HEK293 (cell line): ENCODE measurements around the gene XRCC2.

Experiments
- HOXC10 ChIP-seq: sonication (generic); formaldehyde crosslinking; IDR thresholded peaks from 2 replicates; pipeline ENCODE4 v1.8.1; 2023; ENCODE audit warnings: mild to moderate bottlenecking, missing genetic modification reagents
- HOXD13 ChIP-seq: sonication (generic); formaldehyde crosslinking; IDR thresholded peaks from 2 replicates; pipeline ENCODE4 v1.8.0; 2022; ENCODE audit warnings: missing genetic modification reagents, borderline replicate concordance
- MZF1 ChIP-seq: fragments of 450-650 bp; formaldehyde crosslinking; IDR thresholded peaks from 2 replicates; pipeline ENCODE4 v1.5.1; 2017; ENCODE audit warnings: missing biosample characterization, missing genetic modification characterization, borderline replicate concordance
- OSR2 ChIP-seq: fragments of 450-650 bp; formaldehyde crosslinking; IDR thresholded peaks from 2 replicates; pipeline ENCODE4 v1.5.1; 2016; ENCODE audit warnings: missing biosample characterization, missing genetic modification characterization
- PRDM1 ChIP-seq: fragments of 450-650 bp; formaldehyde crosslinking; IDR thresholded peaks from 2 replicates; pipeline ENCODE4; 2016; ENCODE audit warnings: missing biosample characterization, missing genetic modification characterization
- SCRT1 ChIP-seq: fragments of 450-650 bp; formaldehyde crosslinking; IDR thresholded peaks from 2 replicates; pipeline ENCODE4 v1.5.1; 2016; ENCODE audit warnings: missing biosample characterization, missing genetic modification characterization, borderline replicate concordance
- ZBTB7A ChIP-seq: fragments of 450-650 bp; formaldehyde crosslinking; IDR thresholded peaks from 2 replicates; pipeline ENCODE4 v1.5.1; 2016; ENCODE audit warnings: low read depth, missing biosample characterization, missing genetic modification characterization
- ZFHX2 ChIP-seq: fragments of 450-650 bp; formaldehyde crosslinking; conservative IDR thresholded peaks from 2 replicates; pipeline ENCODE4 v1.5.1; 2016; ENCODE audit warnings: missing biosample characterization, missing genetic modification characterization
- ZFP37 ChIP-seq: fragments of 450-650 bp; formaldehyde crosslinking; IDR thresholded peaks from 2 replicates; pipeline ENCODE4 v1.5.1; 2016; ENCODE audit warnings: missing biosample characterization, missing genetic modification characterization
- ZIC2 ChIP-seq: fragments of 450-650 bp; formaldehyde crosslinking; IDR thresholded peaks from 2 replicates; pipeline ENCODE4 v1.5.1; 2016; ENCODE audit warnings: missing biosample characterization, missing genetic modification characterization
- ZNF10 ChIP-seq: fragments of 450-650 bp; formaldehyde crosslinking; IDR thresholded peaks from 2 replicates; pipeline ENCODE4 v1.5.1; 2017; ENCODE audit warnings: missing biosample characterization, missing genetic modification characterization
- ZNF138 ChIP-seq: fragments of 450-650 bp; formaldehyde crosslinking; IDR thresholded peaks from 2 replicates; pipeline ENCODE4 v1.5.1; 2016; ENCODE audit warnings: missing biosample characterization, missing genetic modification characterization, borderline replicate concordance
- ZNF155 ChIP-seq: fragments of 450-650 bp; formaldehyde crosslinking; IDR thresholded peaks from 2 replicates; pipeline ENCODE4 v1.5.1; 2016; ENCODE audit warnings: missing biosample characterization, missing genetic modification characterization
- ZNF157 ChIP-seq: fragments of 450-650 bp; formaldehyde crosslinking; IDR thresholded peaks from 2 replicates; pipeline ENCODE4 v1.5.1; 2016; ENCODE audit warnings: missing biosample characterization, missing genetic modification characterization
- ZNF16 ChIP-seq: fragments of 450-650 bp; formaldehyde crosslinking; IDR thresholded peaks from 2 replicates; pipeline ENCODE4 v1.5.1; 2016; ENCODE audit warnings: low read depth, missing biosample characterization, missing genetic modification characterization
- ZNF184 ChIP-seq: fragments of 450-650 bp; IDR thresholded peaks from 2 replicates; pipeline ENCODE4 v1.5.1; 2018; ENCODE audit warnings: missing biosample characterization, mild to moderate bottlenecking, missing genetic modification characterization
- ZNF19 ChIP-seq: fragments of 450-650 bp; formaldehyde crosslinking; IDR thresholded peaks from 2 replicates; pipeline ENCODE4; 2016; ENCODE audit warnings: missing biosample characterization, missing genetic modification characterization, low read depth
- ZNF2 ChIP-seq: fragments of 450-650 bp; formaldehyde crosslinking; IDR thresholded peaks from 2 replicates; pipeline ENCODE4 v1.5.1; 2016; ENCODE audit warnings: missing biosample characterization, missing genetic modification characterization
- ZNF239 ChIP-seq: fragments of 450-650 bp; formaldehyde crosslinking; IDR thresholded peaks from 2 replicates; pipeline ENCODE4 v1.5.1; 2016; ENCODE audit warnings: missing biosample characterization, missing genetic modification characterization
- ZNF248 ChIP-seq: fragments of 450-650 bp; formaldehyde crosslinking; IDR thresholded peaks from 2 replicates; pipeline ENCODE4 v1.5.1; 2017; ENCODE audit warnings: missing biosample characterization, missing genetic modification characterization
- ZNF335 ChIP-seq: fragments of 450-650 bp; formaldehyde crosslinking; conservative IDR thresholded peaks from 2 replicates; pipeline ENCODE4 v1.5.1; 2016; ENCODE audit warnings: missing biosample characterization, missing genetic modification characterization
- ZNF37A ChIP-seq: fragments of 450-650 bp; IDR thresholded peaks from 2 replicates; pipeline ENCODE4 v1.5.1; 2018; ENCODE audit warnings: missing biosample characterization, missing genetic modification characterization
- ZNF501 ChIP-seq: fragments of 450-650 bp; formaldehyde crosslinking; IDR thresholded peaks from 2 replicates; pipeline ENCODE4 v1.5.1; 2016; ENCODE audit warnings: missing biosample characterization, missing genetic modification characterization
- ZNF600 ChIP-seq: fragments of 450-650 bp; formaldehyde crosslinking; IDR thresholded peaks from 2 replicates; pipeline ENCODE4 v1.5.1; 2016; ENCODE audit warnings: missing biosample characterization, missing genetic modification characterization
- ZNF660 ChIP-seq: fragments of 450-650 bp; IDR thresholded peaks from 2 replicates; pipeline ENCODE4 v1.5.1; 2018; ENCODE audit warnings: missing biosample characterization, mild to moderate bottlenecking, missing genetic modification characterization
- ZNF701 ChIP-seq: fragments of 450-650 bp; formaldehyde crosslinking; IDR thresholded peaks from 2 replicates; pipeline ENCODE4 v1.5.1; 2016; ENCODE audit warnings: missing biosample characterization, missing genetic modification characterization
- ZNF777 ChIP-seq: fragments of 450-650 bp; formaldehyde crosslinking; IDR thresholded peaks from 2 replicates; pipeline ENCODE4 v1.5.1; 2017; ENCODE audit warnings: missing biosample characterization, missing genetic modification characterization, borderline replicate concordance
- ZSCAN23 ChIP-seq: fragments of 450-650 bp; formaldehyde crosslinking; IDR thresholded peaks from 2 replicates; pipeline ENCODE4 v1.5.1; 2016; ENCODE audit warnings: missing biosample characterization, missing genetic modification characterization
- TF ChIP-seq, protein P1 (sequence below): fragments of 450-650 bp; formaldehyde crosslinking; IDR thresholded peaks from 2 replicates; pipeline ENCODE4 v1.5.1; 2016; ENCODE audit warnings: missing biosample characterization, missing genetic modification characterization
- TF ChIP-seq, protein P2 (sequence below): fragments of 450-650 bp; formaldehyde crosslinking; IDR thresholded peaks from 2 replicates; pipeline ENCODE4 v1.5.1; 2016; ENCODE audit warnings: missing biosample characterization, missing genetic modification characterization
- TF ChIP-seq, protein P3 (sequence below): fragments of 450-650 bp; formaldehyde crosslinking; IDR thresholded peaks from 2 replicates; pipeline ENCODE4 v1.5.1; 2016; ENCODE audit warnings: missing biosample characterization, missing genetic modification characterization, borderline replicate concordance
- TF ChIP-seq, protein P4 (sequence below): fragments of 450-650 bp; formaldehyde crosslinking; IDR thresholded peaks from 2 replicates; pipeline ENCODE4 v1.5.1; 2016; ENCODE audit warnings: missing biosample characterization, missing genetic modification characterization

The XRCC2 gene

DNA sequence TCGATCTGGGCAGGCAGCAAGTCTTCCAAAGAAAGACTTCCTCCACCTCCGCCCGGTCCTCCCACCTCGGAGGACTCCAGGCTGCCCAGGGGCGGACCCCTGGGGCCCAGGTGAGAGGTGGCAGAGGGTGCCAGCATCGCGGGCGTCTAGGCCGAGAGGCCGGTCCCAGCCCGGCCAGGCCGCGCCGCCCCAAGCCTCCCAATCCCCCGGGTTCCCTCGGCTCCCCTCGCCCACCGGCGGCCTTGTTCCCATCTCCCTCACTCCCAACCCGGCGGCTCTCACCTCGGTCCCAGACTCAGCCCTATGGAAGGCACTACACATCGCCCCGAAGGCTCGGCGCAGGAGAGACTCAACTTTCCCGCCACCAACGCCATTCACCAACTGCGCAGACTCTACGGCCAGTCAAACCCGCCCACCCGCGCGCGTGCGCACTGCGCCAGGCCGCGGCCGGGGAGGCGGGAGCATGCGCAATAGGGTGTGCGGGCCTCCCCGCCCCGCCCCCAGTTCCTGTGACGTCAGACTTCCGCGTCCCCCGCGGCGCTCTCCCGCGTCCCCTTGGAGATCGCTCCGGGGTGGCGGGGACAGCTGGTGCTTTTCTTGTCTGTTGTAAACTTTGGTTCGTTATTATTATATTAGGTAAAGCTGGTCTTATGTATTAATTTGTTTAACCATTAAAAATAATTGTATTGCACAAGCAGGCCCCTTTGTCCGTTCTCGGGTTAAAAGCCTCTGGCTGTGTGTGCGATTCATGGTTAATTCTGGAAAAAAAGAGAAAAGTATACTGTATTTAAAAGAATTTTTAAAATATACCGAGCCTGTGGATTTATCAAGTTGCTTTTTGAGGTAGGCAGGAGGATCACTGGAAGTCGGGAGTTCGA lies at the start of gene XRCC2 (continued):
- TF ChIP-seq ZFP37 (tag by site-specific recombination) (no peak), ZNF138 (tag by site-specific recombination) (no peak), ZBTB7A (tag by site-specific recombination) (peak; percentile 73; the same call in 1 of the 2 replicates), ZNF184 (tag by site-specific recombination) (peak; percentile 65; the same call in 1 of the 2 replicates), HOXD13 (CRISPR knock-in tag) (no peak), ZNF2 (tag by site-specific recombination) (0 out of 2 replicates have a peak, but pooled peaks have one; percentile 62), ZNF10 (0 out of 2 replicates have a peak, but pooled peaks have one; percentile 25), HOXC10 (CRISPR knock-in tag) (no peak), ZNF155 (tag by site-specific recombination) (no peak), ZFHX2 (tag by site-specific recombination) (peak; percentile 86), ZNF501 (peak; percentile 78), ZNF239 (tag by site-specific recombination) (no peak), ZNF157 (no peak), ZNF777 (tag by site-specific recombination) (peak; percentile 85; the same call in 1 of the 2 replicates), MZF1 (tag by site-specific recombination) (0 out of 2 replicates have a peak, but pooled peaks have one; percentile 17), ZNF335 (tag by site-specific recombination) (peak; percentile 88), ZNF19 (no peak), ZNF16 (no peak), ZNF600 (tag by site-specific recombination) (no peak), ZNF701 (tag by site-specific recombination) (no peak), ZNF660 (tag by site-specific recombination) (peak; percentile 44), OSR2 (tag by site-specific recombination) (no peak), PRDM1 (tag by site-specific recombination) (no peak), ZIC2 (tag by site-specific recombination) (peak; percentile 89), ZNF248 (tag by site-specific recombination) (no peak), ZNF37A (tag by site-specific recombination) (no peak), ZSCAN23 (tag by site-specific recombination) (peak; percentile 55; the same call in 1 of the 2 replicates), SCRT1 (tag by site-specific recombination) (no peak)
- TF ChIP-seq, protein P1, sequence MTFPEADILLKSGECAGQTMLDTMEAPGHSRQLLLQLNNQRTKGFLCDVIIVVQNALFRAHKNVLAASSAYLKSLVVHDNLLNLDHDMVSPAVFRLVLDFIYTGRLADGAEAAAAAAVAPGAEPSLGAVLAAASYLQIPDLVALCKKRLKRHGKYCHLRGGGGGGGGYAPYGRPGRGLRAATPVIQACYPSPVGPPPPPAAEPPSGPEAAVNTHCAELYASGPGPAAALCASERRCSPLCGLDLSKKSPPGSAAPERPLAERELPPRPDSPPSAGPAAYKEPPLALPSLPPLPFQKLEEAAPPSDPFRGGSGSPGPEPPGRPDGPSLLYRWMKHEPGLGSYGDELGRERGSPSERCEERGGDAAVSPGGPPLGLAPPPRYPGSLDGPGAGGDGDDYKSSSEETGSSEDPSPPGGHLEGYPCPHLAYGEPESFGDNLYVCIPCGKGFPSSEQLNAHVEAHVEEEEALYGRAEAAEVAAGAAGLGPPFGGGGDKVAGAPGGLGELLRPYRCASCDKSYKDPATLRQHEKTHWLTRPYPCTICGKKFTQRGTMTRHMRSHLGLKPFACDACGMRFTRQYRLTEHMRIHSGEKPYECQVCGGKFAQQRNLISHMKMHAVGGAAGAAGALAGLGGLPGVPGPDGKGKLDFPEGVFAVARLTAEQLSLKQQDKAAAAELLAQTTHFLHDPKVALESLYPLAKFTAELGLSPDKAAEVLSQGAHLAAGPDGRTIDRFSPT (tag by site-specific recombination): peak; percentile 50; the same call in 1 of the 2 replicates
- TF ChIP-seq, protein P2, sequence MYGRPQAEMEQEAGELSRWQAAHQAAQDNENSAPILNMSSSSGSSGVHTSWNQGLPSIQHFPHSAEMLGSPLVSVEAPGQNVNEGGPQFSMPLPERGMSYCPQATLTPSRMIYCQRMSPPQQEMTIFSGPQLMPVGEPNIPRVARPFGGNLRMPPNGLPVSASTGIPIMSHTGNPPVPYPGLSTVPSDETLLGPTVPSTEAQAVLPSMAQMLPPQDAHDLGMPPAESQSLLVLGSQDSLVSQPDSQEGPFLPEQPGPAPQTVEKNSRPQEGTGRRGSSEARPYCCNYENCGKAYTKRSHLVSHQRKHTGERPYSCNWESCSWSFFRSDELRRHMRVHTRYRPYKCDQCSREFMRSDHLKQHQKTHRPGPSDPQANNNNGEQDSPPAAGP (tag by site-specific recombination): peak; percentile 80; the same call in 1 of the 2 replicates
- TF ChIP-seq, protein P3, sequence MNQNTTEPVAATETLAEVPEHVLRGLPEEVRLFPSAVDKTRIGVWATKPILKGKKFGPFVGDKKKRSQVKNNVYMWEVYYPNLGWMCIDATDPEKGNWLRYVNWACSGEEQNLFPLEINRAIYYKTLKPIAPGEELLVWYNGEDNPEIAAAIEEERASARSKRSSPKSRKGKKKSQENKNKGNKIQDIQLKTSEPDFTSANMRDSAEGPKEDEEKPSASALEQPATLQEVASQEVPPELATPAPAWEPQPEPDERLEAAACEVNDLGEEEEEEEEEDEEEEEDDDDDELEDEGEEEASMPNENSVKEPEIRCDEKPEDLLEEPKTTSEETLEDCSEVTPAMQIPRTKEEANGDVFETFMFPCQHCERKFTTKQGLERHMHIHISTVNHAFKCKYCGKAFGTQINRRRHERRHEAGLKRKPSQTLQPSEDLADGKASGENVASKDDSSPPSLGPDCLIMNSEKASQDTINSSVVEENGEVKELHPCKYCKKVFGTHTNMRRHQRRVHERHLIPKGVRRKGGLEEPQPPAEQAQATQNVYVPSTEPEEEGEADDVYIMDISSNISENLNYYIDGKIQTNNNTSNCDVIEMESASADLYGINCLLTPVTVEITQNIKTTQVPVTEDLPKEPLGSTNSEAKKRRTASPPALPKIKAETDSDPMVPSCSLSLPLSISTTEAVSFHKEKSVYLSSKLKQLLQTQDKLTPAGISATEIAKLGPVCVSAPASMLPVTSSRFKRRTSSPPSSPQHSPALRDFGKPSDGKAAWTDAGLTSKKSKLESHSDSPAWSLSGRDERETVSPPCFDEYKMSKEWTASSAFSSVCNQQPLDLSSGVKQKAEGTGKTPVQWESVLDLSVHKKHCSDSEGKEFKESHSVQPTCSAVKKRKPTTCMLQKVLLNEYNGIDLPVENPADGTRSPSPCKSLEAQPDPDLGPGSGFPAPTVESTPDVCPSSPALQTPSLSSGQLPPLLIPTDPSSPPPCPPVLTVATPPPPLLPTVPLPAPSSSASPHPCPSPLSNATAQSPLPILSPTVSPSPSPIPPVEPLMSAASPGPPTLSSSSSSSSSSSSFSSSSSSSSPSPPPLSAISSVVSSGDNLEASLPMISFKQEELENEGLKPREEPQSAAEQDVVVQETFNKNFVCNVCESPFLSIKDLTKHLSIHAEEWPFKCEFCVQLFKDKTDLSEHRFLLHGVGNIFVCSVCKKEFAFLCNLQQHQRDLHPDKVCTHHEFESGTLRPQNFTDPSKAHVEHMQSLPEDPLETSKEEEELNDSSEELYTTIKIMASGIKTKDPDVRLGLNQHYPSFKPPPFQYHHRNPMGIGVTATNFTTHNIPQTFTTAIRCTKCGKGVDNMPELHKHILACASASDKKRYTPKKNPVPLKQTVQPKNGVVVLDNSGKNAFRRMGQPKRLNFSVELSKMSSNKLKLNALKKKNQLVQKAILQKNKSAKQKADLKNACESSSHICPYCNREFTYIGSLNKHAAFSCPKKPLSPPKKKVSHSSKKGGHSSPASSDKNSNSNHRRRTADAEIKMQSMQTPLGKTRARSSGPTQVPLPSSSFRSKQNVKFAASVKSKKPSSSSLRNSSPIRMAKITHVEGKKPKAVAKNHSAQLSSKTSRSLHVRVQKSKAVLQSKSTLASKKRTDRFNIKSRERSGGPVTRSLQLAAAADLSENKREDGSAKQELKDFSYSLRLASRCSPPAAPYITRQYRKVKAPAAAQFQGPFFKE (tag by site-specific recombination): no peak
- TF ChIP-seq, protein P4, sequence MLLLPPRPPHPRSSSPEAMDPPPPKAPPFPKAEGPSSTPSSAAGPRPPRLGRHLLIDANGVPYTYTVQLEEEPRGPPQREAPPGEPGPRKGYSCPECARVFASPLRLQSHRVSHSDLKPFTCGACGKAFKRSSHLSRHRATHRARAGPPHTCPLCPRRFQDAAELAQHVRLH: peak; percentile 59; the same call in 1 of the 2 replicates
